Upper lobe of left lung (tissue), 6 donors: ENCODE measurements around the gene ICE1. TPM values are rescaled to one million over a fixed set of nuclear protein-coding genes. Genes with fewer than 3 reads are reported as not detected.

Experiments used
- ATAC-seq, 2 donors: fragments of 200-7000 bp; cut with Tn5 transposase; one replicate each; pipeline ENCODE4 v1.9.1; 2022; ENCODE audit warnings: mild to moderate bottlenecking in 2 of 2, moderate library complexity in 2 of 2; ENCODE audit not compliant: low FRiP score in 2 of 2
- DNase-seq, 2 donors: peaks; one replicate each; pipeline ENCODE4 v3.0.0-alpha.2; 2019 to 2020
- H3K27ac ChIP-seq, 4 donors: fragments of 200-600 bp; sonication (generic); one replicate each; pipeline ENCODE4 v1.5.1; 2016 to 2019
- H3K27me3 ChIP-seq, 4 donors: fragments of 200-600 bp; sonication (generic); one replicate each; pipeline ENCODE4 v1.5.1; 2017 to 2019
- H3K36me3 ChIP-seq, 4 donors: fragments of 200-600 bp; sonication (generic); one replicate each; pipeline ENCODE4 v1.5.1; 2016 to 2019
- H3K4me1 ChIP-seq, 4 donors: fragments of 200-600 bp; sonication (generic); one replicate each; pipeline ENCODE4 v1.5.1; 2018 to 2019
- H3K4me3 ChIP-seq, 4 donors: fragments of 200-600 bp; sonication (generic); one replicate each; pipeline ENCODE4 v1.5.1; 2017 to 2019; ENCODE audit warnings: mild to moderate bottlenecking in 2 of 4, moderate library complexity in 1 of 4
- H3K9me3 ChIP-seq, 4 donors: fragments of 200-600 bp; sonication (generic); one replicate each; pipeline ENCODE4 v1.5.1; 2018 to 2019
- EP300 ChIP-seq, 4 donors: sonication (generic); formaldehyde crosslinking; IDR thresholded peaks; one replicate each; pipeline ENCODE4 v1.5.1; 2017; ENCODE audit warnings: antibody characterized with exemption in 4 of 4, control low read depth in 2 of 4
- POLR2A ChIP-seq, 4 donors: fragments of 450-650 bp; IDR thresholded peaks; one replicate each; pipeline ENCODE4 v1.5.1; 2016 to 2017; ENCODE audit warnings: antibody characterized with exemption in 4 of 4, mild to moderate bottlenecking in 2 of 4
- POLR2AphosphoS5 ChIP-seq, 2 donors: sonication (generic); formaldehyde crosslinking; IDR thresholded peaks; one replicate each; pipeline ENCODE4 v1.5.1; 2017; ENCODE audit warnings: antibody characterized with exemption in 2 of 2
- WGBS, 2 donors: methylation state at CpG; one replicate each; pipeline ENCODE4 v1.1.5; 2017 to 2018; 5-methylcytosine and 5-hydroxymethylcytosine counted together
- total RNA-seq, 6 donors: library from RNA; depleted of rRNA in 4 of 6; stranded (reverse); fragments of >200 nt in 4 of 6; gene quantifications; one replicate each; pipeline versions ENCODE4 v1.1.0 to v1.2.1, GENCODE V29; 2016 to 2021
- TF ChIP-seq, protein P1 (sequence below), 6 experiments: fragments of 450-650 bp in 4 of 6; fragments of 200-600 bp in 2 of 6; sonication (generic) in 2 of 6; IDR thresholded peaks; one replicate each; pipeline ENCODE4 v1.5.1; 2016 to 2019; ENCODE audit warnings: antibody characterized with exemption in 6 of 6
- donor health status: DM: no; HTN: no; CAD: no; lungs with moderate emphysema.
- donor health status: DM: no; HTN: yes; CAD: no; lungs with severe emphysema.

Gene ICE1
- total RNA-seq, 6 donors from 2014 or later = 15.8 to 40.5 (median 25.0) TPM

DNA sequence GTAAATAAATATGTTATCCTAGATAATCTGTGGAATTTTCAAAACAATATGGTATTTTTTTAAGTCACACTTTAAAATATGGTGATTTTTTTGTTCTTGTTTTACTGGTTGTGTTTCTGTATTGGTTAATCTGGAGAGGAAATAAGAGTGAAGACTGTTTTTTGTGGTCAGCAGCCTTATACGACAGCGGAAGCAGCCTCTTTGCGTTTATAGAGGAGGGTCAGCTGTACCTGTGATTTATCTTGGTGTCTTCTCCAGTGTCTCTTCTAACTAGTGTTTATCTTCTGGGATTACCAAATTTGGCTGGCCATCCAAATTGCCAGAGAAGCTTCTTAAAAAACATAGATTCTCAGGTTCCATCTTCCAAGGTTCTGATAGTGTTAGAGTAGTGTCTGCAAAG lies 58.7 kb downstream of the ICE1 start:
- no peaks in the 10 kb centered on the region for H3K4me1 ChIP-seq
- TF ChIP-seq, protein P1, sequence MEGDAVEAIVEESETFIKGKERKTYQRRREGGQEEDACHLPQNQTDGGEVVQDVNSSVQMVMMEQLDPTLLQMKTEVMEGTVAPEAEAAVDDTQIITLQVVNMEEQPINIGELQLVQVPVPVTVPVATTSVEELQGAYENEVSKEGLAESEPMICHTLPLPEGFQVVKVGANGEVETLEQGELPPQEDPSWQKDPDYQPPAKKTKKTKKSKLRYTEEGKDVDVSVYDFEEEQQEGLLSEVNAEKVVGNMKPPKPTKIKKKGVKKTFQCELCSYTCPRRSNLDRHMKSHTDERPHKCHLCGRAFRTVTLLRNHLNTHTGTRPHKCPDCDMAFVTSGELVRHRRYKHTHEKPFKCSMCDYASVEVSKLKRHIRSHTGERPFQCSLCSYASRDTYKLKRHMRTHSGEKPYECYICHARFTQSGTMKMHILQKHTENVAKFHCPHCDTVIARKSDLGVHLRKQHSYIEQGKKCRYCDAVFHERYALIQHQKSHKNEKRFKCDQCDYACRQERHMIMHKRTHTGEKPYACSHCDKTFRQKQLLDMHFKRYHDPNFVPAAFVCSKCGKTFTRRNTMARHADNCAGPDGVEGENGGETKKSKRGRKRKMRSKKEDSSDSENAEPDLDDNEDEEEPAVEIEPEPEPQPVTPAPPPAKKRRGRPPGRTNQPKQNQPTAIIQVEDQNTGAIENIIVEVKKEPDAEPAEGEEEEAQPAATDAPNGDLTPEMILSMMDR (IDR thresholded peaks at IDR 0.05) = no peak
- TF ChIP-seq POLR2A (IDR thresholded peaks at IDR 0.05) (no peak), POLR2AphosphoS5 (IDR thresholded peaks at IDR 0.05) (no peak), EP300 (IDR thresholded peaks at IDR 0.05) (no peak)
- WGBS, 2 donors = 69 to 71% methylated on average over 3 of the region's 3 CpGs
- ATAC-seq = no peak
- peaks cover 2 to 41% (median 14%) of the 10 kb centered on the region in 4 donors for H3K36me3 ChIP-seq
- H3K27ac ChIP-seq = no peak overlapping the region
- no peak overlapping the region for H3K4me3 ChIP-seq
- DNase-seq = no peak
- H3K9me3 ChIP-seq = no peaks in the 10 kb centered on the region
- no peaks in the 10 kb centered on the region for H3K27me3 ChIP-seq

DNA sequence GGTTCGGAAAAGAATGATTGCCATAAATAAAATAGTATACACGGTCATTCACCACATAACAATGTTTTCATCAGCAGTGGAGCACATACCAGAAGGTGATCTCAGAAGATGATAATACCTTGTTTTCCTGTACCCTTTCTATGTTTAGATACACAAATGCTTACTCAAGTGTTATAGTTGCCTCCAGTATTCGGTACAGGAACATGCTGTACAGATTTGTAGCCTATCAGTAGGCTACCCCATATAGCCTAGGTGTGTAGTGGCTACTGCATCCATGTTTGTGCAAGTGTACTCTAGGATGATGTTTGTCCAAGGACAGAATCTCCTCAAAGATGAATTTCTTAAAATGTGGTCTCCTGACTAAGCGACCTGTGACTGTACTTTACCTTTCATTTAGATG lies 59.2 kb downstream of the ICE1 start:
- WGBS, 2 donors = 83 to 91% methylated on average over 4 of the region's 4 CpGs
- no peak for TF ChIP-seq POLR2AphosphoS5 (IDR thresholded peaks at IDR 0.05)
- TF ChIP-seq POLR2A (IDR thresholded peaks at IDR 0.05) = no peak
- TF ChIP-seq EP300 (IDR thresholded peaks at IDR 0.05) = no peak
- TF ChIP-seq, protein P1 (IDR thresholded peaks at IDR 0.05) = no peak
- Histone ChIP-seq H3K27ac (no peak overlapping the region), H3K4me3 (no peak overlapping the region), H3K36me3 (peaks cover under 1 to 41% (median 10%) of the 10 kb centered on the region in 4 donors), H3K9me3 (no peaks in the 10 kb centered on the region), H3K27me3 (no peaks in the 10 kb centered on the region), H3K4me1 (no peaks in the 10 kb centered on the region)
- no peak for DNase-seq
- ATAC-seq = no peak

DNA sequence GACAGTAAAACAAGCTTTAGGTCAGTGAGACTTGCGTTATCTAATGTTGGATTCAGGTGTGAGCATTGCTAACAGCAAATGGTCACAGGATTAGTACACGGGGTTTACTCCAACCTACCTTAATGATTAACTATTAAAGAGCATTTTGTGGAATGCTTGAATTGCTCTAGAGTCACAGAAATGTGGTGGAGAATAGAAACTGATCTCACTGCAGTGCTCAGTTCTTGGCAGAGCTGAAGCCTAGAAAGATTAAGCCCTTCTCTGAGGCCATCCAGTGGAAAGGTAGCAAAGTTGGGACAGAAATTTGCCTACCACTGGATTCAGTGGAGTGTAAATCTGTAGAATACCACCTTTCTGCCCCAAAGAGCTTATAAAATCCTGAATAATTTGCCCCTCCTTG lies 60.9 kb downstream of the ICE1 start:
- no peak overlapping the region for H3K4me3 ChIP-seq
- H3K27me3 ChIP-seq = no peaks in the 10 kb centered on the region
- peaks cover 0 to 37% (median 6%) of the 10 kb centered on the region in 4 donors for H3K36me3 ChIP-seq
- DNase-seq (no peak), ATAC-seq (no peak)
- 70 to 81% methylated on average over 2 of the region's 2 CpGs for WGBS, 2 donors
- H3K27ac ChIP-seq = no peak overlapping the region
- H3K4me1 ChIP-seq = no peaks in the 10 kb centered on the region
- TF ChIP-seq EP300 (IDR thresholded peaks at IDR 0.05) = no peak
- TF ChIP-seq, protein P1 (IDR thresholded peaks at IDR 0.05) = no peak
- H3K9me3 ChIP-seq = no peaks in the 10 kb centered on the region

DNA sequence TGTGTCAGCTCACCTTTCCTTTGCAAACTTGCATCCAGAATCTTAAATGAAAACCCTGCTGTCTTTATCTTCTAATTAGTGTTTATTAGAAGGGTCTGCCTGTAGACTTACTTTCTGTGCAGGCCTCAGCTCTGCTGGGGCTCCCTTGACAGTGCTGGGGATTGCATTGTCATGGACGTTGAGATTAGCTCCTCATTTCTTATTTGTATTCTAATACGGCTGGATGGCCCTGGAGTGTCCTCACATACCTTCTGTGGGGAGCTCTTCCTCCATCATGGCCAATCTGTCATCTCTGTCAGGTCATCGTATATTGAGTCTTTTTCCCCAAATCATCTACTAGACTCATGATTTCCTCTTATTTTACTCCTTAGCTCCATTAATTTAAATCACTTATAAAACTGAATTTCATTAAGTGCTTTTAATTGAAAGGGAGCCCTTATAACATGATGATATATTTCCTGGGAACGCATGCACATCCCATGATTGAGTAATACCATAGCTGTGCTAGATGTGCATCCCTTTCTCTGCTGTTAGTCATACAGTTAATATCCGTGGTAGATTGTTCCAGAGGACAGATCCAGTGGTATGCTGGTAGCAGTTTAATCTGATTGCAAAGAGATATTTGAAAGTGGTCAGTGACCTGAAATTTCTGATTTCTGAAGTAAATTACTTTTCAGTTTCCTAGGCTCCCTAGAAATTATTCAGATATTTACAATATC lies 61.6 kb downstream of the ICE1 start:
- Histone ChIP-seq H3K36me3 (peaks cover 0 to 40% (median 8%) of the 10 kb centered on the region in 4 donors), H3K27ac (no peak overlapping the region), H3K27me3 (no peaks in the 10 kb centered on the region), H3K4me3 (no peak overlapping the region), H3K9me3 (no peaks in the 10 kb centered on the region), H3K4me1 (no peaks in the 10 kb centered on the region)
- TF ChIP-seq, protein P1 (IDR thresholded peaks at IDR 0.05) = no peak
- TF ChIP-seq POLR2A (IDR thresholded peaks at IDR 0.05) (no peak), POLR2AphosphoS5 (IDR thresholded peaks at IDR 0.05) (no peak), EP300 (IDR thresholded peaks at IDR 0.05) (no peak)
- ATAC-seq = no peak
- no peak for DNase-seq
- WGBS, 2 donors = 84 to 88% methylated on average over 5 of the region's 5 CpGs

DNA sequence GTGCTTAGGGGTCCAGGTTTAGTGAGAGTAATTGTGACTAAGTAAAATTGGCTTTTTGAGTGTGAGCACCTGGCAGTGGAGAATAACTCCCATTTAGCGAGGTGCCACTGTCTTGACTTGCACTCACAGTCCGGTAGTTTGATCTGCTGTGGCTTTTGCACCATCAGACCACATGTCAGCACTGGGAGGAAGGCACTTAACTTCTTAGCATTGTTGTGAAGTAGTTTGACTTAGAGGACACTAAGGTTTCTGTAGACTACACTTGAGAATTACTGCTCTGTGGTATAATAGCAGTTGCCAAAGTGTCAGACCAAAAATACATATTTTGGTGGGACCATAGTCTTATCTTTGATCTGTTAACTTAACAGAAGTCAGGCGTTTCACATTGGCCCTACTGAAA lies 63.6 kb downstream of the ICE1 start:
- H3K9me3 ChIP-seq = no peaks in the 10 kb centered on the region
- no peak for TF ChIP-seq POLR2AphosphoS5 (IDR thresholded peaks at IDR 0.05)
- TF ChIP-seq, protein P1 (IDR thresholded peaks at IDR 0.05) = no peak
- TF ChIP-seq EP300 (IDR thresholded peaks at IDR 0.05) = no peak
- no peak for TF ChIP-seq POLR2A (IDR thresholded peaks at IDR 0.05)
- no peak overlapping the region for H3K27ac ChIP-seq
- peaks cover 3 to 50% (median 17%) of the 10 kb centered on the region in 4 donors for H3K36me3 ChIP-seq
- H3K4me3 ChIP-seq = no peak overlapping the region
- DNase-seq (no peak), ATAC-seq (no peak)
- no peaks in the 10 kb centered on the region for H3K4me1 ChIP-seq
- no peaks in the 10 kb centered on the region for H3K27me3 ChIP-seq
- 75 to 76% methylated on average over 3 of the region's 3 CpGs for WGBS, 2 donors
